GM21526 (cell line): ENCODE measurements around the gene CERS1.

Experiments used
- ATAC-seq: cut with Tn5 transposase; IDR thresholded peaks from one replicate; pipeline ENCODE4 v1.9.1; 2021; ENCODE audit warnings: moderate library complexity; ENCODE audit not compliant: unreplicated experiment, low FRiP score

The CERS1 gene

GRCh38 chr19:18844806-18845329, 51.1 kb downstream of the CERS1 start:
- no peak for ATAC-seq

GRCh38 chr19:18843960-18844359, 52.0 kb downstream of the CERS1 start:
- ATAC-seq: no peak

- no peak for ATAC-seq
These were observed 53.8 kb downstream of the CERS1 start for GRCh38 chr19:18842166-18842565.

- no peak for ATAC-seq
These were observed 54.6 kb downstream of the CERS1 start for GRCh38 chr19:18841400-18841799.

GRCh38 chr19:18840288-18841267, 55.4 kb downstream of the CERS1 start:
- no peak for ATAC-seq

- no peak for ATAC-seq
These were observed 56.3 kb downstream of the CERS1 start for GRCh38 chr19:18839465-18840287.

GRCh38 chr19:18834644-18834984, 61.3 kb downstream of the CERS1 start:
- no peak for ATAC-seq

GRCh38 chr19:18833849-18834643, 61.9 kb downstream of the CERS1 start:
- no peak for ATAC-seq

- peak; percentile 2 for ATAC-seq
These were observed 62.8 kb downstream of the CERS1 start for GRCh38 chr19:18833141-18833476.

GRCh38 chr19:18832306-18833140, 63.4 kb downstream of the CERS1 start:
- peak; percentile 24 for ATAC-seq

- peak; percentile 54 for ATAC-seq
These were observed 64.2 kb downstream of the CERS1 start, which contains the start of gene UPF1 for GRCh38 chr19:18831524-18832305. Gene UPF1, plus strand, starts transcription at chr19:18831959. Its CDS starts 251 bp downstream, at chr19:18832210.

GRCh38 chr19:18830488-18830887, 65.5 kb downstream of the CERS1 start:
- no peak for ATAC-seq

GRCh38 chr19:18828786-18829185, 67.2 kb downstream of the CERS1 start:
- no peak for ATAC-seq
